ENCODE measurements around the gene FNDC1.

The FNDC1 gene

DNA sequence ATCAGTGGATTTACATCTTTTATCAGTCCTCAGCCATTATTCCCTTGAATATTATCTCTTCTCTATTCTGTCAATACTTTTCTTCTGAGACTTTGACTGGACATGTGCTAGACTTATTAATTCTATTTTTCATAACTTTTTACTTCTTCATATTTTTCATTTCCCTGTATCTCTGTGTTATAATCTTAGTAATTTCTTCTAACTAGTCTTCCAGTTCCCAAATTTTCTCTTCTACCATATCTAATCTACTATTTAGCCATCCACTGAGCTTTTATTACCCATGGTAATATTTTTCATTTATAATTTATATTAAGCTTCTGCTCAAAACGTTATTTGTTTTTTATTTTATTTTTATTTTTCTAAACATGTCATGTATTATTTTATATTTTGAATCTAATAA lies 13.1 kb upstream of the FNDC1 start:
- Histone ChIP-seq H3K9ac (ENCODE audit: low read length) (no peak overlapping the region), H3K4me2 (ENCODE audit: low read length) (no peak overlapping the region), H3K9me2 (ENCODE audit: low read depth, low read length) (no peaks in the 10 kb centered on the region), H3K4me1 (ENCODE audit: insufficient read depth, low read length, severe bottlenecking) (no peaks in the 10 kb centered on the region), H3K27ac (ENCODE audit: low read depth, low read length, poor library complexity, severe bottlenecking) (no peak overlapping the region), H3K4me3 (ENCODE audit: low read depth, low read length, poor library complexity, severe bottlenecking) (no peak overlapping the region), H3F3A (ENCODE audit: insufficient read depth, low read length) (no peaks in the 10 kb centered on the region), H3K79me2 (ENCODE audit: insufficient read depth, low read length) (no peaks in the 10 kb centered on the region), H3K27me3 (ENCODE audit: insufficient read depth, low read length) (no peaks in the 10 kb centered on the region; the same call in 1 of the 2 replicates), H2AFZ (ENCODE audit: low read length) (no peak overlapping the region), H3K36me3 (ENCODE audit: insufficient read depth, low read length) (no peaks in the 10 kb centered on the region; the same call in 1 of the 2 replicates), H4K20me1 (ENCODE audit: insufficient read depth, low read length) (no peaks in the 10 kb centered on the region), H3K9me3 (ENCODE audit: low read length) (peaks cover 7% of the 10 kb centered on the region)
- TF ChIP-seq, protein P1, sequence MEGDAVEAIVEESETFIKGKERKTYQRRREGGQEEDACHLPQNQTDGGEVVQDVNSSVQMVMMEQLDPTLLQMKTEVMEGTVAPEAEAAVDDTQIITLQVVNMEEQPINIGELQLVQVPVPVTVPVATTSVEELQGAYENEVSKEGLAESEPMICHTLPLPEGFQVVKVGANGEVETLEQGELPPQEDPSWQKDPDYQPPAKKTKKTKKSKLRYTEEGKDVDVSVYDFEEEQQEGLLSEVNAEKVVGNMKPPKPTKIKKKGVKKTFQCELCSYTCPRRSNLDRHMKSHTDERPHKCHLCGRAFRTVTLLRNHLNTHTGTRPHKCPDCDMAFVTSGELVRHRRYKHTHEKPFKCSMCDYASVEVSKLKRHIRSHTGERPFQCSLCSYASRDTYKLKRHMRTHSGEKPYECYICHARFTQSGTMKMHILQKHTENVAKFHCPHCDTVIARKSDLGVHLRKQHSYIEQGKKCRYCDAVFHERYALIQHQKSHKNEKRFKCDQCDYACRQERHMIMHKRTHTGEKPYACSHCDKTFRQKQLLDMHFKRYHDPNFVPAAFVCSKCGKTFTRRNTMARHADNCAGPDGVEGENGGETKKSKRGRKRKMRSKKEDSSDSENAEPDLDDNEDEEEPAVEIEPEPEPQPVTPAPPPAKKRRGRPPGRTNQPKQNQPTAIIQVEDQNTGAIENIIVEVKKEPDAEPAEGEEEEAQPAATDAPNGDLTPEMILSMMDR (IDR thresholded peaks at IDR 0.05; ENCODE audit: low read length), result no peak
- TF ChIP-seq EZH2 (IDR thresholded peaks at IDR 0.05; ENCODE audit: borderline replicate concordance, low read length), result no peak

DNA sequence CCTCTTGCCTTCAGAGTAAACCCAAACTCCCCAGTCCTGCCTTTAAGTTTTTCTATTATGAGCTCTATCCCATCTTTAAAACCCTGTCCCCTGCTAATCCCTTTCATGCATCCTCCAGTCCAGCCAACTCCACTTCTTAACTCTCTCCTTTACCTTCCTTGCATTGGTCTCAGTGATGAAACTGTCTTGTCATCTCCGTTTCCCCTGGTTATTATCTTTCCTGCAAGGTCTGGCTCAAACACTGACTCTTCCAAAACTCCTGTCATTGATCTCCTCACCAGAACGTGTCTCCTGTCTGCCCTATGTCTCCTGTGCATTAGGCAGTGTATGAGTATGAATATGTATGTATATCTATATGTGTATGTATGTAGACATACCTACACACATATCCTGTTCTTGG lies 11.8 kb upstream of the FNDC1 start:
- TF ChIP-seq, protein P1 (IDR thresholded peaks at IDR 0.05; ENCODE audit: low read length), result no peak
- TF ChIP-seq EZH2 (IDR thresholded peaks at IDR 0.05; ENCODE audit: borderline replicate concordance, low read length), result no peak
- no peaks in the 10 kb centered on the region for H4K20me1 ChIP-seq (ENCODE audit: insufficient read depth, low read length)

DNA sequence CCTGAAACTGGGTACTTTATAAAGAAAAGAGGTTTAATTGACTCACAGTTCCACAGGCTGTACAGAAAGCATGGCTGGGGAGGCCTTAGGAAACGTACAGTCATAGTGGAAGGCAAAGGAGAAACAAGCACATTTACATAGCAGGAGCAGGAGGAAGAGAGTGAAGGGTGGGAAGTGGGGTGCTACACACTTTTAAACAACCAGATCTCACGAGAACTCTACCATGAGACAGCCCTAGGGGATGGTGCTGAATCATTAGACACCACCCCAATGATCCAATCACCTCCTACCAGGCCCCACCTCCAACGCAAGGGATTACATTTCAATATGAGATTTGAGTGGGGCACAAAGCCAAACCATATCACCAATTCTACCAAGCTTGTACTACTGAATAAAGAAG lies 7.4 kb upstream of the FNDC1 start:
- no peak overlapping the region for H2AFZ ChIP-seq (ENCODE audit: low read length)
- no peak overlapping the region for H3K27ac ChIP-seq (ENCODE audit: low read depth, low read length, poor library complexity, severe bottlenecking)
- TF ChIP-seq EZH2 (IDR thresholded peaks at IDR 0.05; ENCODE audit: borderline replicate concordance, low read length), result no peak
- TF ChIP-seq, protein P1 (IDR thresholded peaks at IDR 0.05; ENCODE audit: low read length), result no peak
- H4K20me1 ChIP-seq (ENCODE audit: insufficient read depth, low read length), result no peaks in the 10 kb centered on the region
- no peak overlapping the region for H3K9ac ChIP-seq (ENCODE audit: low read length)
- no peaks in the 10 kb centered on the region for H3F3A ChIP-seq (ENCODE audit: insufficient read depth, low read length)
- no peaks in the 10 kb centered on the region for H3K9me2 ChIP-seq (ENCODE audit: low read depth, low read length)
- H3K36me3 ChIP-seq (ENCODE audit: insufficient read depth, low read length), result no peaks in the 10 kb centered on the region; the same call in 1 of the 2 replicates
- no peak overlapping the region for H3K4me3 ChIP-seq (ENCODE audit: low read depth, low read length, poor library complexity, severe bottlenecking)
- H3K4me1 ChIP-seq (ENCODE audit: insufficient read depth, low read length, severe bottlenecking), result no peaks in the 10 kb centered on the region
- H3K79me2 ChIP-seq (ENCODE audit: insufficient read depth, low read length), result no peaks in the 10 kb centered on the region
- H3K4me2 ChIP-seq (ENCODE audit: low read length), result no peak overlapping the region
- H3K9me3 ChIP-seq (ENCODE audit: low read length), result no peaks in the 10 kb centered on the region
- H3K27me3 ChIP-seq (ENCODE audit: insufficient read depth, low read length), result no peaks in the 10 kb centered on the region; the same call in 1 of the 2 replicates

More for the DNA sequence above, 11.8 kb upstream of the FNDC1 start:
- H2AFZ ChIP-seq (ENCODE audit: low read length), result no peak overlapping the region
- H3K4me2 ChIP-seq (ENCODE audit: low read length), result no peak overlapping the region
- no peaks in the 10 kb centered on the region for H3K4me1 ChIP-seq (ENCODE audit: insufficient read depth, low read length, severe bottlenecking)
- no peaks in the 10 kb centered on the region; the same call in 1 of the 2 replicates for H3K36me3 ChIP-seq (ENCODE audit: insufficient read depth, low read length)
- no peaks in the 10 kb centered on the region for H3F3A ChIP-seq (ENCODE audit: insufficient read depth, low read length)
- H3K79me2 ChIP-seq (ENCODE audit: insufficient read depth, low read length), result no peaks in the 10 kb centered on the region
- H3K4me3 ChIP-seq (ENCODE audit: low read depth, low read length, poor library complexity, severe bottlenecking), result no peak overlapping the region
- H3K9ac ChIP-seq (ENCODE audit: low read length), result no peak overlapping the region
- no peaks in the 10 kb centered on the region for H3K9me2 ChIP-seq (ENCODE audit: low read depth, low read length)
- no peaks in the 10 kb centered on the region; the same call in 1 of the 2 replicates for H3K27me3 ChIP-seq (ENCODE audit: insufficient read depth, low read length)
- H3K9me3 ChIP-seq (ENCODE audit: low read length), result peaks cover 7% of the 10 kb centered on the region
- no peak overlapping the region for H3K27ac ChIP-seq (ENCODE audit: low read depth, low read length, poor library complexity, severe bottlenecking)
